AML-193 (cell line): ENCODE results near the gene DESI2.
"Not testable (repeated sequence)": the region's sequence is repeated elsewhere in the genome, so short reads cannot be mapped to it uniquely, and the experiment has no call there.

ENCODE experiments used
- DNase-seq, 2 experiments: peaks; one replicate each; lab custom pipeline; 2025; lab: John Stamatoyannopoulos, UW

The DESI2 gene

GRCh38 chr1:244705261-244706234 is 52.6 kb downstream of the DESI2 start:
- no peak for DNase-seq

- DNase-seq, result no peak
Measured at GRCh38 chr1:244709076-244709475, 56.1 kb downstream of the DESI2 start.

DNA sequence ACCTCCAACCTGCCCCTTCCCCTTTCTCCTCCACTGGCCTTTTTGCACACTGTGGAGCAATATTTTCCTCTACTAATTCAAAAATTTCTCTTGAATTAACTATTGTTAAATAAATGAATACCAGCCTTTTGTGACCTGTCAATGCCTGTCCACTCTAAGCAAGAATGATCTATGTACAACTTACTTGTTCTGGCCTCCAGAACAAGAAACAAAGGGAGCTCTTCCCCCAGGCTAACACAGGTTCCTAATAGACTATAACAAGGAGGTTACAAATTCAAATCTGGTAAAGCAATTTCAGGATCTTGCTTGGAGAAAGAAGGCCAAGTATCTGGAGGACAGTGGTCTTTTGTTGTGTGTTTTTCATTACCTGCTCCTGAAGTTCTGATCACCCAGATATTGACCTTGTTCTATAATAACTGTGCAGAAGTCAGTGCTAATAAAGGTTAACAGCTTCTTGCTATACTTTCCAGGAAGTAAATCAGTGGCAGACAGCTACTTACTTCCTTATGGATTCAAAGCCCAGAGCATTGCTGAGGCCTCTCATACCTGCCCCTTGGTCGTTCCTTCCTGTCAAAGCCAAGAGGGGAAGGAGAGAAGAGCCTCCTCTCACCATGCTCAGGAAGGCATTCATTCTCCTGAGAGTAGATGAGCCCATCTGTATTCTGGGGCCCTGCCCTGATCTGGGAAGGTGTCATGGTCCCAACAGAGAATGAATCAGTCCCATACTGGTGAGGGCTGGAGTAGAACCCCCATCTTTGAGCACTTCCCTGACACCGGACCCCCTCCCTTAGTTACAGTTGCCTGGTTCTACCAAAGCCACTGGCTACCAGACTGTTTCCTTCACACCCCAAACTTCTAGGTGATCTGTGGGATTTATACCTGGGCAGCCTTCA is 56.8 kb downstream of the DESI2 start:
- no peak for DNase-seq

- no peak for DNase-seq
Measured at GRCh38 chr1:244710474-244711062, 57.6 kb downstream of the DESI2 start.

- DNase-seq, result no peak
Measured at GRCh38 chr1:244712669-244713068, 59.7 kb downstream of the DESI2 start.

- no peak for DNase-seq
Measured at GRCh38 chr1:244713332-244713731, 60.4 kb downstream of the DESI2 start.

GRCh38 chr1:244727871-244728474 is 75.0 kb downstream of the DESI2 start:
- no peak for DNase-seq

- no peak for DNase-seq
Measured at GRCh38 chr1:244730153-244730933, 77.4 kb downstream of the DESI2 start.

DNA sequence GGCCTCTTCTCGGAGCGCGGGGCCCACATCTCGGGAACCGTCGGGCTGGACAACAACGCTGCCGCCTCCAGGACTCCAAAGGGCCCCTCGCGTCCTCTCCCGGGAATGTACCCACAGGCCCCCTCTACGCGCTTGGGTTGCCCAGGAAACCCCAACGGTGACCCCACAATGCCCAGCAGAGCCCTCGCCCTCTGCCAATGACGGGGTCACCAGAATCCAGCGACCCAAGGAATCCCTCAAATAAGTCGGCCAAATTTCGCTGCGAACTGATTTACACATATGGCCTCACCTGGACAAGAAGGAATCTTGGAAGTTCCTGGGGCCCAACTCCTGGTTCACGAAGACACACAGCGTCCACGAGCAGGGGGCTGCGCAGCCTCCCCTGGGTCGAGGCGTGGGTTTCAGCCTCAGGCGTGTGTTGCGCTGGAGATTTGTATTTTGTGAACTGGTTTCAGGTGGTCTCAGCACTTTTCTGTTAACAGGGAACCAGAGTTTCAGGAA is 78.1 kb downstream of the DESI2 start:
- DNase-seq, result no peak

- no peak for DNase-seq
Measured at GRCh38 chr1:244731651-244732050, 78.7 kb downstream of the DESI2 start.

GRCh38 chr1:244732851-244733450 is 80.0 kb downstream of the DESI2 start:
- no peak for DNase-seq

DNA sequence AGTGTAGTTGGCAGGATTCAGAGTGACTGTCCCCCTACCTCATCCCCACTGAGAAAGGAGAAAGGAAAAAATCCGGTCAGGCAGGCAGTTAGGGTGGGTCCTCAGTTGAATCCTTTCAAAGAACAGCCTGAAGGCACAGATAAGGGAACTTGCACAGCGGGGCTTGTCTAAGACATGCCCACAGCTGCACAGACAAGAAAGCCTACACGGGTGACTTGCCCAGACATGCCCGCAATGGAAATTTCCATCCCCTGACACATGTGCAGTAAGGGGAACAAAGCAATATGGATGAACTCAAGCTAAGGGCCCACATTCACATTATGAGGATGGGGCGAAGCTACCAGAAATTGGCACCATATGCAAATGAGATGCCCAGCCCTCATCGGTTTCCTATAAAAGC is 82.5 kb downstream of the DESI2 start:
- DNase-seq, result no peak

GRCh38 chr1:244735876-244736561 is 83.1 kb downstream of the DESI2 start:
- no peak for DNase-seq

GRCh38 chr1:244739140-244739539 is 86.2 kb downstream of the DESI2 start:
- not testable (repeated sequence) for DNase-seq

- DNase-seq, result not testable (repeated sequence)
Measured at GRCh38 chr1:244740027-244740617, 87.2 kb downstream of the DESI2 start.

GRCh38 chr1:244741692-244742091 is 88.8 kb downstream of the DESI2 start:
- no peak for DNase-seq

DNA sequence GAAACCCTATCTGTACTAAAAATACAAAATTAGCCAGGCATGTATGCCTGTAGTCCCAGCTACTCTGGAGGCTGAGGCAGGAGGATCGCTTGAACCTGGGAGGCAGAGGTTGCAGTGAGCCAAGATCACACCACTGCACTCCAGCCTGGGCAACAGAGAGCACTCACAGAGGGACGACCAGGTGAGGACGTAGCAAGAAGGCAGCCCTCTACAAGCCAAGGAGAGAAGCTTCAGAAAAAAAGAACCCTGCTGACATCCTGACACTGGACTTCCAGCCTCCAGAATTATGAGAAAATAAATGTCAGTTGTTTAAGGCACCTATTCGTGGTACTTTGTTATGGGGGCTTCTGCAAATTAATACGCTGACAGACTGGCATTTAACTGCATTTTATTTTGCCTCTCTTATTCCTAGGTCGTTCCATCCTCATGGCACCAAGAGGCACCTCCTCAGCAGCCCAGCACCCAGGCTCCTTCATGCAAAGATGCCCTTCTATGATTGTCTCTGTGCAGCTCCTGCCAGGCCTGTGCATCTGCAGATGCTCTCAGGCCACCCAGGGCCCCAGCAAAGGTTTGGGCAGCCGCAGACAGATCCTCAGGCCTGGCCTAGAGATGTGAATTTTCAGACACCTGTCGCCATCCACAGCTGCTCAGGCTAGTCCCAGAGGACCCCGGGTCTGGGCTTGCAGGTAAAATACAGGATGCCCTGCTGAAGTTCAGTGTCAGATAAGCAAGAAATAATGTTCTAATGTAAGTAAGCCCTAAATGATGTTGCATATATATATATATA is 96.5 kb downstream of the DESI2 start:
- no peak for DNase-seq

- no peak for DNase-seq
Measured at GRCh38 chr1:244751271-244751895, 98.5 kb downstream of the DESI2 start.
